ENCODE data around the gene ASAP2.

The ASAP2 gene

DNA sequence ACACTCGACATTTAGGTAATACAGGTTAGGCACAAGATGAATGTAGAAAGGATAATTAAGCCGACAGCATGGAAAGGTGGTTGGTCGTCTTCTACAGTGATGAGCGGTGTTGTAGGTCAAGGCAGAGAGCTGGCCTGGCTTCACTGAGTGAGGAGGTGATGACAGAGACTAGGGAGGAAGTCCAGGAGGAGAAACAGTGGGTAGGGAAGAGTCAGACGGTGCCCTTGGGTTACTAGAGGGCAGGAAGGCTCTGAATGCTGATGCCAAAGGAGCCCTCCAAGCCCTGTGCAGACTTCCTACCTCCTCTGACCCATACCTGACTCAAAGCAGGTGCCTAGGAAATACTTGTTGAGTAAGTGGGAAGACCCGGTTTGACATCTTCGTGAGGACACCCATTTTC is 116.0 kb downstream of the ASAP2 start:
- H3K4me3 ChIP-seq (ENCODE audit: low read depth, low read length): no peak overlapping the region
- TF ChIP-seq, protein P1, sequence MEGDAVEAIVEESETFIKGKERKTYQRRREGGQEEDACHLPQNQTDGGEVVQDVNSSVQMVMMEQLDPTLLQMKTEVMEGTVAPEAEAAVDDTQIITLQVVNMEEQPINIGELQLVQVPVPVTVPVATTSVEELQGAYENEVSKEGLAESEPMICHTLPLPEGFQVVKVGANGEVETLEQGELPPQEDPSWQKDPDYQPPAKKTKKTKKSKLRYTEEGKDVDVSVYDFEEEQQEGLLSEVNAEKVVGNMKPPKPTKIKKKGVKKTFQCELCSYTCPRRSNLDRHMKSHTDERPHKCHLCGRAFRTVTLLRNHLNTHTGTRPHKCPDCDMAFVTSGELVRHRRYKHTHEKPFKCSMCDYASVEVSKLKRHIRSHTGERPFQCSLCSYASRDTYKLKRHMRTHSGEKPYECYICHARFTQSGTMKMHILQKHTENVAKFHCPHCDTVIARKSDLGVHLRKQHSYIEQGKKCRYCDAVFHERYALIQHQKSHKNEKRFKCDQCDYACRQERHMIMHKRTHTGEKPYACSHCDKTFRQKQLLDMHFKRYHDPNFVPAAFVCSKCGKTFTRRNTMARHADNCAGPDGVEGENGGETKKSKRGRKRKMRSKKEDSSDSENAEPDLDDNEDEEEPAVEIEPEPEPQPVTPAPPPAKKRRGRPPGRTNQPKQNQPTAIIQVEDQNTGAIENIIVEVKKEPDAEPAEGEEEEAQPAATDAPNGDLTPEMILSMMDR (IDR thresholded peaks at IDR 0.05; ENCODE audit: low read depth, low read length): no peak

DNA sequence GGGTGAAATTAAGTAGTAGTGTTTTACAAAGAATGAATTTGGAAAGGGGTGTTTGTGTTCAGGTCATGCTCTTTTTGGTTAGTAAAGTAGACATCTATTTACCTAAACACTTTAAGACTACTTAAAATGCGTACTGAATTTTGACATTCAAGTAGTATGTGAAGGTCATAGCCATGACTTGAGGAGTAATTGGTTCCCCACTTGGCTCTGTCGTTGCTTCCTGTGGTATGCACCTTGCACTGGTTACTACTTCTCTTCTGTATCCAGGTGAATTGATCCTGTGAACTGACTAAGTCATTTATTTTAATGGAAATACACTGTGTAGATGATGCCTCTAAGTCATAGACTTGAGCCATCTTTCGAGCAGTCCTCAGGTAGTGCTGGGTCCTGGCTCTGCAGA is 118.8 kb downstream of the ASAP2 start:
- TF ChIP-seq, protein P1 (IDR thresholded peaks at IDR 0.05; ENCODE audit: low read depth, low read length): no peak
- no peak overlapping the region for H3K4me3 ChIP-seq (ENCODE audit: low read depth, low read length)

DNA sequence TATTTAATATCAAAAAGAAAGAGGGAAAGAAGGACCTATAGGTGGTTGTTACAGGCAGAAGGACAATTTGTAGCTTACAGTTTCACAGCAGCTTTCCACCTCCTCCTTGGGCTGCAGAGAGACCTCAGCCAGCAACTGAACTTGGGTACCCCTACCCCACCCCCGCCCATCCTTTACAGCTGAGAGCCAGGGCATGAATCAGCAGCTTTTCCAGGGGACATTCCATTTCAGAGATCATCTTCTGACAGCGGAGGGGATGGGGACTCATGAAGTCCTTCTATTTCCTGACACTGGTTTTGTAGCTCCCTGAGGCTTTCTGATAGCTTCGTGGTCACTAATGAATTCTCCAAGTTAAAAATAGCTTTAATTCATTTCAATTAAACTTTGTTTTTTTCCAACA is 120.4 kb downstream of the ASAP2 start:
- TF ChIP-seq, protein P1 (IDR thresholded peaks at IDR 0.05; ENCODE audit: low read depth, low read length): no peak
- H3K4me3 ChIP-seq (ENCODE audit: low read depth, low read length): no peak overlapping the region

- TF ChIP-seq, protein P1 (IDR thresholded peaks at IDR 0.05; ENCODE audit: low read depth, low read length): no peak
- no peak overlapping the region for H3K4me3 ChIP-seq (ENCODE audit: low read depth, low read length)
Observed at GRCh38 chr2:9327873-9328352, 121.3 kb downstream of the ASAP2 start.

DNA sequence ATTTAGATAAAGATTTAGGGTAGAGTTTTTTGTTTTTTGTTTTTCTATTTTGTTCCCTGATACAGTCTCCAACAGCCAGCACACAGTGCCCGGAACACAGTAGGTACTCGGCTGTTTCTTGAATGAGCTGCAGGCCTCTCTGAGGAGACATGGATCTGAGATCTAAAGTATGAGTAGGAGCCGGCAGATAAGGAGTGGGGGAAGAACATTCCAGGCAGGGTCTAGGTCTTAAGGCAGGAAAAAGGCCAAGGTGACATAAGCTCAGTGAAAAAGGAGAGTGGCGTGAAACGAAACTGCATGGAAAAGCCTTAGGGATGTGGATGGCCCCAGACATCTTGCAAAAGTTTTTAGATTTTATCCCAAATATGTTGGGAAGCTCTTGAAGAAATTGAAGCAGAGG is 122.3 kb downstream of the ASAP2 start:
- TF ChIP-seq, protein P1 (IDR thresholded peaks at IDR 0.05; ENCODE audit: low read depth, low read length): no peak

GRCh38 chr2:9329497-9329896 is 122.9 kb downstream of the ASAP2 start:
- TF ChIP-seq, protein P1 (IDR thresholded peaks at IDR 0.05; ENCODE audit: low read depth, low read length): no peak

More for the DNA sequence above, 122.3 kb downstream of the ASAP2 start:
- H3K4me3 ChIP-seq (ENCODE audit: low read depth, low read length): no peak overlapping the region

GRCh38 chr2:9330612-9331270 is 124.1 kb downstream of the ASAP2 start:
- H3K4me3 ChIP-seq (ENCODE audit: low read depth, low read length): no peak overlapping the region
- TF ChIP-seq, protein P1 (IDR thresholded peaks at IDR 0.05; ENCODE audit: low read depth, low read length): no peak

More at GRCh38 chr2:9329497-9329896, 122.9 kb downstream of the ASAP2 start:
- no peak overlapping the region for H3K4me3 ChIP-seq (ENCODE audit: low read depth, low read length)

All from WI38 (cell line).